Measurements from ENCODE around the gene NPIPA1. TPM values are rescaled to one million over a fixed set of nuclear protein-coding genes. Genes with fewer than 3 reads are reported as not detected.
"Not testable (repeated sequence)": the region's sequence is repeated elsewhere in the genome, so short reads cannot be mapped to it uniquely, and the experiment has no call there.

The NPIPA1 gene
- total and polyA plus RNA-seq, 2 donors (not counting 1 experiment from before 2014, with no cell fraction given): 53.9 to 140 TPM

DNA sequence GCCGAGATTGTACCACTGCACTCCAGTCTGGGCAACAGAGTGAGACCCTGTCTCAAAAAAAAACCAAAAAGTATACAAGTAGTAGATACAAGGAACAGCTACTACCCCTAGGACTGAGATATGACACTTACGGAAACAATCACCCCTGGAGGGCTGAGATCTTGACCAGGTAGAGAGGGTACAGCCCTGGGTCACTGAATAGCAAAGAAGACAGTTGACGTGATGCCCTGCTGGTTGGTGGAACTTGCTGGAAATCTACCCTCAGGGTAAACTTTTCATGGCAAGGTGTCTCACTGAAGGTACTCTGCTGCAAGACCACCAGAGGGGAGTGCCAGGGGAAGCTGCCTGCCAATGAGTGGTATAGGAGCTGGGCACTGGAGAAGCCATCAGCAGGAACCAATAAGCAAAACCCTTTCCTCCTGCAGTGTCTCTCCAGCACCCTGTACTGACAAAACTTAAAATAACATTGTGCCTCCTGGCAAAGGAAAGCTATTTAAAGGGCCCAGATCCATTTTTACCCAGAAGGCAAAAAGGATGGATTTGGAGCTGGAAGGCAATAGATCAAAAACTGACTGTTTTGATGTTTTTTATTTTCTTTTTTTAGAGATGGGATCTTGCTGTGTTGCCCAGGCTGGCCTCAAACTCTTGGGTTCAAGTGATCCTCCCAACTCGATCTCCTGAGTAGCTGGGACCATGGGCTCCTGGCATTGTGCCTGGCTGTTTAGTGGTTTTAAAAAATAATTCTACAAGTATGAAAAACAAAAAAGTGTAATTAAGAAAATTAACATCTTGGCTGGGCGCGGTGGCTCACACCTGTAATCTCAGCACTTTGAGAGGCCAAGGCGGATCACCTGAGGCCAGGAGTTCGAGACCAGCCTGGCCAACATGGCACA is 26.3 kb downstream of the NPIPA1 start:
- TF ChIP-seq CTCF (conservative IDR thresholded peaks at IDR 0.05 in 1 of 2, IDR thresholded peaks at IDR 0.05 in 1 of 2; ENCODE audit: low read depth in 1 of 2, low read length in 2 of 2): no peak
- Histone ChIP-seq H3K27ac (ENCODE audit: insufficient read depth, low read length) (no peak overlapping the region), H3K4me2 (ENCODE audit: extremely low read depth, insufficient read depth, low read length) (no peak overlapping the region), H4K20me1 (ENCODE audit: control insufficient read depth, extremely low read depth, insufficient read depth, low read length) (no peaks in the 10 kb centered on the region), H3K4me3 (replicated peaks in 1 of 4; ENCODE audit: control extremely low read depth in 1 of 4, insufficient read depth in 1 of 4, low read depth in 3 of 4, low read length in 4 of 4) (no peak overlapping the region), H3K36me3 (ENCODE audit: control insufficient read depth, insufficient read depth, low read length) (no peaks in the 10 kb centered on the region), H3K27me3 (ENCODE audit: control insufficient read depth, insufficient read depth, low read length) (peaks cover 4% of the 10 kb centered on the region), H3K9me3 (ENCODE audit: control insufficient read depth, insufficient read depth, low read depth, low read length) (no peaks in the 10 kb centered on the region), H2AFZ (ENCODE audit: low read length) (no peak overlapping the region), H3K79me2 (ENCODE audit: control insufficient read depth, insufficient read depth, low read length) (no peaks in the 10 kb centered on the region), H3K9ac (ENCODE audit: insufficient read depth, low read length) (no peak overlapping the region), H3K4me1 (ENCODE audit: control insufficient read depth, extremely low read depth, insufficient read depth, low read length) (no peaks in the 10 kb centered on the region)
- no peak for DNase-seq (ENCODE audit: low read depth in 2 of 2)

- Histone ChIP-seq H3K36me3 (ENCODE audit: control insufficient read depth, insufficient read depth, low read length) (no peaks in the 10 kb centered on the region), H3K4me3 (replicated peaks in 1 of 4; ENCODE audit: control extremely low read depth in 1 of 4, insufficient read depth in 1 of 4, low read depth in 3 of 4, low read length in 4 of 4) (no peak overlapping the region), H3K9ac (ENCODE audit: insufficient read depth, low read length) (no peak overlapping the region), H3K27me3 (ENCODE audit: control insufficient read depth, insufficient read depth, low read length) (peaks cover 4% of the 10 kb centered on the region), H3K4me2 (ENCODE audit: extremely low read depth, insufficient read depth, low read length) (no peak overlapping the region), H3K9me3 (ENCODE audit: control insufficient read depth, insufficient read depth, low read depth, low read length) (no peaks in the 10 kb centered on the region), H4K20me1 (ENCODE audit: control insufficient read depth, extremely low read depth, insufficient read depth, low read length) (no peaks in the 10 kb centered on the region), H3K79me2 (ENCODE audit: control insufficient read depth, insufficient read depth, low read length) (no peaks in the 10 kb centered on the region), H3K4me1 (ENCODE audit: control insufficient read depth, extremely low read depth, insufficient read depth, low read length) (no peaks in the 10 kb centered on the region), H3K27ac (ENCODE audit: insufficient read depth, low read length) (no peak overlapping the region), H2AFZ (ENCODE audit: low read length) (no peak overlapping the region)
- no peak for TF ChIP-seq CTCF (conservative IDR thresholded peaks at IDR 0.05 in 1 of 2, IDR thresholded peaks at IDR 0.05 in 1 of 2; ENCODE audit: low read depth in 1 of 2, low read length in 2 of 2)
- TF ChIP-seq EZH2 (IDR thresholded peaks at IDR 0.05; ENCODE audit: low read length, missing control alignments): no peak
- no peak for DNase-seq (ENCODE audit: low read depth in 2 of 2)
Measured at GRCh38 chr16:14965328-14965727, 28.1 kb downstream of the NPIPA1 start.

DNA sequence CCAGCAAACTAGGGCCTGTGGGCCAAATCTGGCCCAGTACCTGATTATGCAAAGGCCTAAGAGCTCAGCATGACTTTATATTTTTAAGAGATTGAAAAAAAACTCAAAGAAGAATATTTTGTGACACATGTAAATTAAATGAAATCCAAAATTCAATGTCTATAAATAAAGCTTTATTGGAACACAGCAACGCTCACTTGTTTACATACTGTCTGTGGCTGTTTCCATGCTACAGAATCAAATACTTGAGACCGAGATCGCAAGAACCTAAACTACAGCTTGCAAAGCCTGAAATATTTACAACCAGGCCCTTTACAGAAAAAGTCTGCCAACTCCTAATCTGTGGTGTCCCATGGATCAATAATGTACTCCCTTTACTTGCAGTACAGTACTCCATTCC is 32.6 kb downstream of the NPIPA1 start:
- not testable (repeated sequence) for H3K27me3 ChIP-seq (ENCODE audit: control insufficient read depth, insufficient read depth, low read length); H3K9ac ChIP-seq (ENCODE audit: insufficient read depth, low read length); H2AFZ ChIP-seq (ENCODE audit: low read length); H3K4me3 ChIP-seq (replicated peaks in 1 of 4; ENCODE audit: control extremely low read depth in 1 of 4, insufficient read depth in 1 of 4, low read depth in 3 of 4, low read length in 4 of 4); H3K36me3 ChIP-seq (ENCODE audit: control insufficient read depth, insufficient read depth, low read length); H3K4me2 ChIP-seq (ENCODE audit: extremely low read depth, insufficient read depth, low read length); H3K79me2 ChIP-seq (ENCODE audit: control insufficient read depth, insufficient read depth, low read length); H4K20me1 ChIP-seq (ENCODE audit: control insufficient read depth, extremely low read depth, insufficient read depth, low read length); H3K27ac ChIP-seq (ENCODE audit: insufficient read depth, low read length); DNase-seq (ENCODE audit: low read depth in 2 of 2); H3K4me1 ChIP-seq (ENCODE audit: control insufficient read depth, extremely low read depth, insufficient read depth, low read length); H3K9me3 ChIP-seq (ENCODE audit: control insufficient read depth, insufficient read depth, low read depth, low read length)

DNA sequence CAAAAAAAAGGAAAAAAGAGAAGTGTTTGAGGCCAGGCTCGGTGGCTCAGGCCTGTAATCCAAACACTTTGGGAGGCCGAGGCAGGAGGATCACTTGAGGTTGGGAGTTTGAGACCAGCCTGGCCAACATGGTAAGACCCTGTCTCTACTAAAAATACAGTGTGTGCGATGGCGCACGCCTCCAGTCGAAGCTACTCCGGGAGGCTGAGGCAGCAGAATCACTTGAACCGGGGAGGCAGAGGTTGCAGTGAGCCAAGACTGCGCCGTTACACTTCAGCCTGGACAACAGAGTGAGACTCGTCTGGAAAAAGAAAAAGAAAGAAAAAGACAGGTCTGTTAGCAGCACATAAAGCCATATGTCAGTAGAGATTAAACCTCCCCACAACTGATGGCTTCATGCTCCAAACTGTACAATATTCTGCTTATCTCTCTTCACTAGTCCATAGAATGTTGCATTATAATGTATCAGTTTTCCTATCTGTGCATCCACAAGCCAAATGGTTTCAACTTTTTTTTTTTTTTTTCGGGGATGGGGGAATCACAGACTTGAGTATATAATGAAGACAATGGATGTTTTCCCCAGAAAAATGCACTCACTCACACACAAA is 34.5 kb downstream of the NPIPA1 start:
- H3K79me2 ChIP-seq (ENCODE audit: control insufficient read depth, insufficient read depth, low read length): peaks cover 14% of the 10 kb centered on the region
- not testable (repeated sequence) for DNase-seq (ENCODE audit: low read depth in 2 of 2); H3K4me2 ChIP-seq (ENCODE audit: extremely low read depth, insufficient read depth, low read length); H3K9ac ChIP-seq (ENCODE audit: insufficient read depth, low read length); H3K9me3 ChIP-seq (ENCODE audit: control insufficient read depth, insufficient read depth, low read depth, low read length); H3K27me3 ChIP-seq (ENCODE audit: control insufficient read depth, insufficient read depth, low read length); H3K27ac ChIP-seq (ENCODE audit: insufficient read depth, low read length); H4K20me1 ChIP-seq (ENCODE audit: control insufficient read depth, extremely low read depth, insufficient read depth, low read length); H2AFZ ChIP-seq (ENCODE audit: low read length); H3K36me3 ChIP-seq (ENCODE audit: control insufficient read depth, insufficient read depth, low read length); H3K4me3 ChIP-seq (replicated peaks in 1 of 4; ENCODE audit: control extremely low read depth in 1 of 4, insufficient read depth in 1 of 4, low read depth in 3 of 4, low read length in 4 of 4); H3K4me1 ChIP-seq (ENCODE audit: control insufficient read depth, extremely low read depth, insufficient read depth, low read length)

GRCh38 chr16:14973785-14974322 is 36.6 kb downstream of the NPIPA1 start:
- not testable (repeated sequence) for H3K4me1 ChIP-seq (ENCODE audit: control insufficient read depth, extremely low read depth, insufficient read depth, low read length); H2AFZ ChIP-seq (ENCODE audit: low read length); DNase-seq (ENCODE audit: low read depth in 2 of 2); H4K20me1 ChIP-seq (ENCODE audit: control insufficient read depth, extremely low read depth, insufficient read depth, low read length); H3K4me2 ChIP-seq (ENCODE audit: extremely low read depth, insufficient read depth, low read length); H3K27me3 ChIP-seq (ENCODE audit: control insufficient read depth, insufficient read depth, low read length); H3K27ac ChIP-seq (ENCODE audit: insufficient read depth, low read length); H3K9ac ChIP-seq (ENCODE audit: insufficient read depth, low read length); H3K9me3 ChIP-seq (ENCODE audit: control insufficient read depth, insufficient read depth, low read depth, low read length); H3K36me3 ChIP-seq (ENCODE audit: control insufficient read depth, insufficient read depth, low read length)
- H3K79me2 ChIP-seq (ENCODE audit: control insufficient read depth, insufficient read depth, low read length): peaks cover 23% of the 10 kb centered on the region
- peak overlapping the region; percentile 73 to 95 (median 94) for H3K4me3 ChIP-seq (replicated peaks in 1 of 4; ENCODE audit: control extremely low read depth in 1 of 4, insufficient read depth in 1 of 4, low read depth in 3 of 4, low read length in 4 of 4)
